B cell (primary cell): ENCODE measurements around the gene CAMK2N1.

Experiments
- EZH2 ChIP-seq: IDR thresholded peaks from 2 replicates; pipeline ENCODE4 v1.6.1; 2012; ENCODE audit warnings: borderline replicate concordance, low read depth, mild to moderate bottlenecking, moderate library complexity, low read length; ENCODE audit not compliant: insufficient read depth, poor library complexity, severe bottlenecking
- TF ChIP-seq, protein P1 (sequence below): fragments of 200-600 bp; IDR thresholded peaks from one replicate; pipeline ENCODE4 v1.8.0; 2022; ENCODE audit warnings: antibody characterized with exemption, mild to moderate bottlenecking

GRCh38 chr1:20500716-20501115, 14.7 kb upstream of the CAMK2N1 start:
- TF ChIP-seq, protein P1, sequence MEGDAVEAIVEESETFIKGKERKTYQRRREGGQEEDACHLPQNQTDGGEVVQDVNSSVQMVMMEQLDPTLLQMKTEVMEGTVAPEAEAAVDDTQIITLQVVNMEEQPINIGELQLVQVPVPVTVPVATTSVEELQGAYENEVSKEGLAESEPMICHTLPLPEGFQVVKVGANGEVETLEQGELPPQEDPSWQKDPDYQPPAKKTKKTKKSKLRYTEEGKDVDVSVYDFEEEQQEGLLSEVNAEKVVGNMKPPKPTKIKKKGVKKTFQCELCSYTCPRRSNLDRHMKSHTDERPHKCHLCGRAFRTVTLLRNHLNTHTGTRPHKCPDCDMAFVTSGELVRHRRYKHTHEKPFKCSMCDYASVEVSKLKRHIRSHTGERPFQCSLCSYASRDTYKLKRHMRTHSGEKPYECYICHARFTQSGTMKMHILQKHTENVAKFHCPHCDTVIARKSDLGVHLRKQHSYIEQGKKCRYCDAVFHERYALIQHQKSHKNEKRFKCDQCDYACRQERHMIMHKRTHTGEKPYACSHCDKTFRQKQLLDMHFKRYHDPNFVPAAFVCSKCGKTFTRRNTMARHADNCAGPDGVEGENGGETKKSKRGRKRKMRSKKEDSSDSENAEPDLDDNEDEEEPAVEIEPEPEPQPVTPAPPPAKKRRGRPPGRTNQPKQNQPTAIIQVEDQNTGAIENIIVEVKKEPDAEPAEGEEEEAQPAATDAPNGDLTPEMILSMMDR = no peak
- TF ChIP-seq EZH2 = no peak
